GM19193 (cell line): Measurements from ENCODE around the gene TFB1M.

Source experiments
- POLR2A ChIP-seq: IDR thresholded peaks from 4 replicates; pipeline ENCODE4 v1.6.1; 2011; ENCODE audit not compliant: insufficient read depth, insufficient read length; ENCODE audit errors: extremely low read depth

The TFB1M gene

GRCh38 chr6:155234167-155234566 lies 80.1 kb downstream of the TFB1M start:
- TF ChIP-seq POLR2A = no peak

- TF ChIP-seq POLR2A = no peak
Observed at GRCh38 chr6:155232848-155233247, 81.4 kb downstream of the TFB1M start.

GRCh38 chr6:155228546-155229166 lies 85.6 kb downstream of the TFB1M start:
- TF ChIP-seq POLR2A = no peak

- no peak for TF ChIP-seq POLR2A
Observed at GRCh38 chr6:155227046-155227445, 87.2 kb downstream of the TFB1M start.

- TF ChIP-seq POLR2A = no peak
Observed at GRCh38 chr6:155224618-155225017, 89.7 kb downstream of the TFB1M start.

GRCh38 chr6:155223646-155224451 lies 90.4 kb downstream of the TFB1M start:
- no peak for TF ChIP-seq POLR2A

- TF ChIP-seq POLR2A = no peak
Observed at GRCh38 chr6:155222506-155222905, 91.8 kb downstream of the TFB1M start.

- TF ChIP-seq POLR2A = no peak
Observed at GRCh38 chr6:155221086-155221485, 93.2 kb downstream of the TFB1M start.

- TF ChIP-seq POLR2A = no peak
Observed at GRCh38 chr6:155219858-155220301, 94.4 kb downstream of the TFB1M start.

- TF ChIP-seq POLR2A = no peak
Observed at GRCh38 chr6:155219299-155219698, 95.0 kb downstream of the TFB1M start.

- no peak for TF ChIP-seq POLR2A
Observed at GRCh38 chr6:155216312-155217046, 97.8 kb downstream of the TFB1M start.

GRCh38 chr6:155215906-155216305 lies 98.4 kb downstream of the TFB1M start:
- no peak for TF ChIP-seq POLR2A

GRCh38 chr6:155213611-155214372 lies 100.5 kb downstream of the TFB1M start:
- no peak for TF ChIP-seq POLR2A

- TF ChIP-seq POLR2A = no peak
Observed at GRCh38 chr6:155212616-155213380, 101.5 kb downstream of the TFB1M start.
